NB4 (cell line): ENCODE measurements around the gene ZNF469.

Experiments used
- DNase-seq: peaks from one replicate; pipeline ENCODE4 v3.0.0; 2010; ENCODE audit warnings: low read depth
- H3K4me3 ChIP-seq: one replicate; pipeline ENCODE4 v1.5.1; 2011; ENCODE audit warnings: mild to moderate bottlenecking, low read depth, low read length, moderate library complexity
- CTCF ChIP-seq: IDR thresholded peaks from one replicate; pipeline ENCODE4 v1.5.1; 2012; ENCODE audit warnings: low read depth, low read length
- MAX ChIP-seq: IDR thresholded peaks from 2 replicates; pipeline ENCODE4 v1.6.1; 2011; ENCODE audit warnings: low read depth, low read length
- MYC ChIP-seq: IDR thresholded peaks from 2 replicates; pipeline ENCODE4 v1.6.1; 2011; ENCODE audit warnings: low read depth, low read length
- POLR2A ChIP-seq: IDR thresholded peaks from 2 replicates; pipeline ENCODE4 v1.6.1; 2011; ENCODE audit warnings: mild to moderate bottlenecking; ENCODE audit not compliant: insufficient read length; ENCODE audit errors: extremely low read depth

ZNF469 gene

GRCh38 chr16:88351491-88352101, 31.2 kb upstream of the ZNF469 start:
- TF ChIP-seq MAX, result no peak
- TF ChIP-seq MYC, result no peak
- TF ChIP-seq CTCF, result no peak
- no peak for TF ChIP-seq POLR2A
- no peak overlapping the region for H3K4me3 ChIP-seq
- no peak for DNase-seq

- no peak for DNase-seq
- no peak overlapping the region for H3K4me3 ChIP-seq
- TF ChIP-seq POLR2A (no peak), CTCF (no peak)
Measured at GRCh38 chr16:88352261-88353200, 30.2 kb upstream of the ZNF469 start.

- no peak for DNase-seq
- no peak for TF ChIP-seq MYC
- TF ChIP-seq MAX, result no peak
- TF ChIP-seq CTCF, result no peak
- TF ChIP-seq POLR2A, result no peak
- H3K4me3 ChIP-seq, result no peak overlapping the region
Measured at GRCh38 chr16:88353232-88353631, 29.5 kb upstream of the ZNF469 start.

GRCh38 chr16:88353691-88354090, 29.1 kb upstream of the ZNF469 start:
- H3K4me3 ChIP-seq, result no peak overlapping the region
- DNase-seq, result no peak
- TF ChIP-seq MYC, result no peak
- no peak for TF ChIP-seq CTCF
- no peak for TF ChIP-seq POLR2A
- TF ChIP-seq MAX, result no peak

- no peak for DNase-seq
- H3K4me3 ChIP-seq, result no peak overlapping the region
- TF ChIP-seq POLR2A, result no peak
Measured at GRCh38 chr16:88354229-88355092, 28.3 kb upstream of the ZNF469 start.

GRCh38 chr16:88355093-88355388, 27.7 kb upstream of the ZNF469 start:
- DNase-seq, result no peak
- no peak for TF ChIP-seq MYC
- no peak for TF ChIP-seq MAX
- no peak for TF ChIP-seq POLR2A
- no peak for TF ChIP-seq CTCF
- H3K4me3 ChIP-seq, result no peak overlapping the region
